Erythroblast (primary cell): ENCODE results near the gene TTC39B.

ENCODE experiments used
- GATA1 ChIP-seq: IDR thresholded peaks from 2 replicates; pipeline ENCODE4 v1.6.1; 2011; ENCODE audit warnings: low read depth, mild to moderate bottlenecking, control low read depth, low read length, moderate library complexity
- POLR2A ChIP-seq: IDR thresholded peaks from 2 replicates; pipeline ENCODE4 v1.6.1; 2011; ENCODE audit warnings: mild to moderate bottlenecking, low read length

DNA sequence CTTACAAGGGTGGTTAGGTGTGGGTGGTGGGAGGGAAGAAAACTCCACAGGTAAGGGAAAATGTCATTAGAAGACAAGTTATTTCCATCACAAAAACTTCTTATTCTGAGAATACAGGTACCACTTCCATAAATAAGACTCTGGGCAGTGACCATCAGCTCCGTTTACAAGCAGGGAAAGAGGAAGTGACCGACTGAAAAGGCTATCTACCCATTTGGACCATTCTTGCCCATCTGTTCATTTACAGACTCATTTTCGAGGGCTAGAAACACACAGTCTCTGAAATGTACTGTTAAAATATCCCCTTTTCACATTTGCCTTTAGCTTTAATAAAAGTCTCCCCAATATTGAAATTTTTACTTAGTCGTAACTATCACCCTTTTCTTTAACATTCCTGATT lies 79.5 kb downstream of the TTC39B start:
- TF ChIP-seq POLR2A (no peak), GATA1 (no peak)
